Eye (tissue), 1 donor: Measurements from ENCODE around the gene DPEP2.
"Not testable (repeated sequence)": the region's sequence is repeated elsewhere in the genome, so short reads cannot be mapped to it uniquely, and the experiment has no call there.

Experiments
- DNase-seq: peaks from one replicate; pipeline ENCODE4 v3.0.0-alpha.2; 2015

Gene DPEP2, protein sequence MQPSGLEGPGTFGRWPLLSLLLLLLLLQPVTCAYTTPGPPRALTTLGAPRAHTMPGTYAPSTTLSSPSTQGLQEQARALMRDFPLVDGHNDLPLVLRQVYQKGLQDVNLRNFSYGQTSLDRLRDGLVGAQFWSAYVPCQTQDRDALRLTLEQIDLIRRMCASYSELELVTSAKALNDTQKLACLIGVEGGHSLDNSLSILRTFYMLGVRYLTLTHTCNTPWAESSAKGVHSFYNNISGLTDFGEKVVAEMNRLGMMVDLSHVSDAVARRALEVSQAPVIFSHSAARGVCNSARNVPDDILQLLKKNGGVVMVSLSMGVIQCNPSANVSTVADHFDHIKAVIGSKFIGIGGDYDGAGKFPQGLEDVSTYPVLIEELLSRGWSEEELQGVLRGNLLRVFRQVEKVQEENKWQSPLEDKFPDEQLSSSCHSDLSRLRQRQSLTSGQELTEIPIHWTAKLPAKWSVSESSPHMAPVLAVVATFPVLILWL

DNA sequence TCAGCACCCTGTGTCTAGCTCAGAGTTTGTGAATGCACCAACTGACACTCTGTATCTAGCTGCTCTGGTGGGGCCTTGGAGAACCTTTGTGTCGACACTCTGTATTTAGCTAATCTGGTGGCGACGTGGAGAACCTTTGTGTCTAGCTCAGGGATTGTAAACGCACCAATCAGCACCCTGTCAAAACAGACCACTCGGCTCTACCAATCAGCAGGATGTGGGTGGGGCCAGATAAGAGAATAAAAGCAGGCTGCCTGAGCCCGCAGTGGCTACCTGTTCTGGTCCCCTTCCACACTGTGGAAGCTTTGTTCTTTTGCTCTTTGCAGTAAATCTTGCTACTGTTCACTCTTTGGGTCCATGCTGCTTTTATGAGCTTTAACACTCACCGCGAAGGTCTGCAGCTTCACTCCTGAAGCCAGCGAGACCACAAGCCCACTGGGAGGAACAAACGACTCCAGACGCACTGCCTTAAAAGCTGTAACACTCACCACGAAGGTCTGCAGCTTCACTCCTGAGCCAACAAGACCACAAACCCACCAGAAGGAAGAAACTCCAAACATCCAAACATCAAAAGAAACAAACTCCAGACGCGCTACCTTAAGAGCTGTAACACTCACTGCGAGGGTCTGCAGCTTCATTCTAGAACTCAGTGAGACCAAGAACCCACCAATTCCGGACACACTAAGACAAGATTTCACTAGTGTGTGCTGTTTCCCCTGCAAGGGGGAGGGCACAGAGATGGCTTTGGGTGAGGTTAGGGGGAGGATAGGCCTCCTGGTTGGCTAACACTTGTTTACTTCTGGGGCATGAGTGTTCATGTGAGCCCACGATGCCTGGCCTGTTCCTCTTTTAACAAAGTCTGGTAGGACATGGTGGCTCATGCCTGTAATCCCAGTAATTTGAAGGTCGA lies at the start of gene DPEP2:
DPEP2 (minus strand) TSS at position 706 of the 910 bp plus-strand sequence. CDS start 6,272 bp downstream, outside the sequence.
- DNase-seq: not testable (repeated sequence)

DNA sequence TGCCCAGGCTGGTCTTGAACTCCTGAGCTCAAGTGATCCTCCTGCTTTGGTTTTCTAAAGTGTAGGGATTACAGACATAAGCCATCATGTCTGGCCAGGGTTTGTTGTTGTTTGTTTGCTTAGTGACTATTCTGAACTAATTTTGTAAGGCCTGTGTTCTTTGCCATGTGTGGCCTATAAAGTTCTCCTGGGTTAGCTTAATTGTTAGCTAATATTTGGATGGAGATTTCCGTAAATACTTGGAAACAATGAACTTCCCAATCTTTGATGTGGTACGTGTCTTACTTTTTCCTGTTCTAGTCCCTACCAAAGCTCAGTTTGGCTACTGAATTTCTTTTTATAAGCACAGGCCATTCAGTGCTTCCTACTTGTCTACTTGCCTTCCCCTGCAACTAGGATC lies 48.7 kb upstream of the DPEP2 start:
- no peak for DNase-seq

DNA sequence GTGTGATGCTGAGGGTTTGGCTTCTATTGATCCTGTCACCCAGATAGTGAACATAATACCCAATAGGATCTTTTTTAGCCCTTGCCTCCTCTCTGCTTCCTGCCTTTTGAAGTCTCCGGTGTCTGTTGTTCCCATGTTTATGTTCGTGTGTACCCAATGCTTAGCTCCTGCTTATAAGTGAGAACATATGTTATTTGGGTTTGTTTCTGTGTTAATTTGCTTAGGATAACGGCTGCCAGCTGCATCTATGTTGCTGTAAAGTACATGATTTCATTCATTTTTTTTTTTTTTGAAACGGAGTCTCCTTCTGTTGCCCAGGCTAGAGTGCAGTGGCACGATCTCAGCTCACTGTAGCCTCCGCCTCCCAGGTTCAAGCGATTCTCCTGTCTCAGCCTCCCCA lies 46.8 kb upstream of the DPEP2 start:
- DNase-seq: peak; percentile 6

DNA sequence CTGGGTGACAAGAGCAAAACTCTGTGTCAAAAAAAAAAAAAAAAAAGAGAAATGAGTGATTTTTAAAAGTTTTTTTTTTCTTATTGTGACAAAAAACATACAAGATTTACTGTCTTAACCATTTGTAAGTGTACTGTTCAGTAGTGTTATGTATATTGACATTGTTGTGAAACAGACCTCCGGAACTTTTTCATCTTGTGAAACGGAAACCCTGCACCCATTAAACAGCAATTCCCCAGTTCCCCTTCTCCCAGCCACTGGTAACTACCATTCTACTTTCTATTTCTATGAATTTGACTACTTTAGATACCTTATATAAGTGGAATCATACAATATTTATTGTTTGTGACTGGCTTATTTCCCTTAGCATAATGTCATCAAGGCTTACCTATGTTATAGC lies 42.5 kb upstream of the DPEP2 start:
- no peak for DNase-seq

DNA sequence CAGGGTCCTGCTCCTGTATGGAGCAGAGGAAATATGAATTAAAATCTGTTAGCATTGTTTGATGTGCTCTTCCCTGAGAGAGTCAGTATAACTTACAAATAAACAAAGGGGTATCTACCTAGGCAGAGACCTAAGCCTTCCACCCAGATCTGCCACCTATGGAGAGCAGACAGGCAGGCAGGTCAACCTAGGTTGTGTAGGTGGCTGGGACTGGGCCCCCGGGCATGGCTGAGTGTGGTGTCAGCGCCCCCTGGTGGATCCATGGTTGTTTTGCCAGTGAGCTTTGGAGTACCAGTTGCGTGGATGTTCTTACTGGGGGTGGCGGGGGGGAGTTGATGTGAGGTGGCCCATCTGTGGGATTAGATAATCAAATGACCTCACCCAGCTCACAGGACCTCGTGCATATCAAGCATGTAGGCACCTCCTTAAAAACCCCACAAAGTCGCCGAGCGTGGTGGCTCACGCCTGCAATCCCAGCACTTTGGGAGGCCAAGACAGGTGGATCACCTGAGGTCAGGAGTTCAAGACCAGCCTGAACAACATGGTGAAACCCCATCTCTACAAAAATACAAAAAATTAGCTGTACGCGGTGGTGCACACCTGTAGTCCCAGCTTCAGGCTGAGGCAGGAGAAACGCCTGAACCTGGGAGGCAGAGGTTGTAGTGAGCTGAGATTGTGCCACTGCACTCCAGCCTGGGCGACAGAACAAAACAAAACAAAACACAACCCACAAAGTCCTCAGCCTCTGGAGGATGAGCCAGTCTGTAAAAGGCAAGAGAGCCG lies 41.4 kb upstream of the DPEP2 start:
- peak; percentile 78 for DNase-seq

DNA sequence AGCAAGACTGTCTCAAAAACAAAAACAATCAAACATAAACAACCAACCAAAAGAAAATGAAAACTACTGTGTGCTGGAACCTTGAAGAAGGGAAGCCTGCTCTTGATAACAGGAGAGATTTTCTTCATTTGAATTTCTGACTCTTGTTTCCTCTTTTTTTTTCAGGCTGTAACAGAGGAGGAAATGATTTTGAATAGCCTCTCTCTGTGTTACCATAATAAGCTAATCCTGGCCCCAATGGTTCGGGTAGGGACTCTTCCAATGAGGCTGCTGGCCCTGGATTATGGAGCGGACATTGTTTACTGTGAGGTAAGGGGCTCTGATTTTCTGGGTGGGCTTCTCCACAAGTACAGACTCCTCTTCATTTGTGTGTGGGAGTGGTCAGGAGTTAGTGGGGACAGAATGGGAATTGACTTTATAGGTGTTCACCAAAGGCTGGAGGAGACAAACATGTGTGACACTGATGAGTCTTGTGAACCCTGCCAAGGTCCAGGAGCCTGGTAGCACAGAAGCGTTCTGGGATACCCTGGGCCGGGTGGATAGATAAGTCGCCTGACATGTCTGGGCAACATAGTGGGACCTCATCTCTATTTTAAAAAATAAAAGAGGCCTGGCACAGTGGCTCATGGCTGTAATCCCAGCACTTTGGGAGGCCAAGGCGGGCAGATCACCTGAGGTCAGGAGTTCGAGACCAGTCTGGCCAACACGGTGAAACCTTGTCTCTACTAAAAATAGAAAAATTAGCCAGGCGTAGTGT lies 38.7 kb upstream of the DPEP2 start:
- no peak for DNase-seq

DNA sequence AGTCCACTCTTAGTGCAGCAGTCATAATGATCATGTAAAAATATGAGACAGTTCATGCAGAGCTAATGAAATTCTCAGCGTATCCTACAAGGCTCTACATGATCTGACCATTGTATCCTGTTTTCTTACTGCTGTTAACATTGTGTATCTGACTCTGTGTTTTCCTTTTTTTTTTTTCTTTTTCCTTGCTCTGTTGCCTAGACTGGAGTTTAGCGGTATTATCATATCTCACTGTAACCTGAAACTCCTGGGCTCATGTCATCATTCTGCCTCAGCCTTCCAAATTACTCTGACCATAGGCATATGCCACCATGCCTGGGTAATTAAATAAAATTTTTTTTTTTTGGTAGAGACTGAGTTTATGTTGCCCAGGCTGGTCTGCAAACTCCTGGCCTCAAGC lies 35.9 kb upstream of the DPEP2 start:
- DNase-seq: no peak

DNA sequence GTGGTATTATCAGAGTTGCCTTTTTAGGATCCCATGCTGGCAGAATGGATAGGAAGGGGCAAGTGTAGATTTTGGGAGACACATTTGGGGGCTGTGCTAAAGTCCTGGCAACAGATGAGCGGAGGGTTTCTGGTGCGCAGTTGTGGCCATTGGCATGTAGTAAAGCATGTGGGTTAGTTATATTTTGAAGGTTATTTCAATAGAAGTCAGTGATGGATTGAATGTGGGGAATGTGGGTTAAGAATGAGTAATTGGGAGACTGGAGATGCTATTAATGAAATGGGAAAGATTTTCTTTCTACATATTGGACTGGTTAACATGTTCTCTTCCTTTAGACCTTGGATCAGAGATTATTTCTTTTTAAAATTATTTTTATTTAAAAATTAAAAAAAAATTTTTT lies 33.8 kb upstream of the DPEP2 start:
- no peak for DNase-seq

DNA sequence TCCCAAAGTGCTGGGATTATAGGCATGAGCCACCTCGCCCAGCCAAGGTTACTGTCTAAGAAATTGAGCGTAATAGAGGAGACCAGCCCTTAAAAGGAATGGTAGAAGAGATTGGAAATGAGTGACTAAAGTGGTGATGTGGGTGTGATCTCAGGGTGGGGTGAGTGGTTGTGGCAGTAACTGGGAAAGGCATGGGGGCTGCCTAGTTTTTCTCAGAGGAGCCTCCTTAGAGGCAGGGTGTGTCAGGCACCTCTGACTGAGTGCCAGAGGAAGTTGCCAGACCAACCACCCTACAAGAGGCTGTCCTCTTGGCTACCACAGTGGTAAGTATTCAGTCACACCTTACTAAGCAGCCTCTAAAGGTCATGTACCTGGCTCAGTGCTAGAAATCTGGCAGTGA lies 32.7 kb upstream of the DPEP2 start:
- DNase-seq: no peak

DNA sequence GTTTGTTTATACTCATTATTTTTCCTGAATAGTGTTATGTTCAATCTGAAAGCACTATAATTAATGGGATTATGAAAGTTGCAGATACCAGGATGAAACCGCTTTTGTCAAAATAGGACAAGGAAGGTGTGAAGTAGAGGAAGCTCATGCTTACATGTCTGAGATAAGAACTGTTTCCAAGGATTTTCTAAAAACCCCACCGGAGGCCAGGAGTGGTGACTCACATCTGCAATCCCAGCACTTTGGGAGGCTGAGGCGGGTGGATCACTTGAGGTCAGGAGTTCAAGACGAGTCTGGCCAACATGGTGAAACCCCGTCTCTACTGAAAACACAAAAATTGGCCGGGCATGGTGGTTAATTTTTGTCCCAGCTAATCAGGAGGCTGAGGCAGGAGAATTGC lies 30.8 kb upstream of the DPEP2 start:
- not testable (repeated sequence) for DNase-seq

DNA sequence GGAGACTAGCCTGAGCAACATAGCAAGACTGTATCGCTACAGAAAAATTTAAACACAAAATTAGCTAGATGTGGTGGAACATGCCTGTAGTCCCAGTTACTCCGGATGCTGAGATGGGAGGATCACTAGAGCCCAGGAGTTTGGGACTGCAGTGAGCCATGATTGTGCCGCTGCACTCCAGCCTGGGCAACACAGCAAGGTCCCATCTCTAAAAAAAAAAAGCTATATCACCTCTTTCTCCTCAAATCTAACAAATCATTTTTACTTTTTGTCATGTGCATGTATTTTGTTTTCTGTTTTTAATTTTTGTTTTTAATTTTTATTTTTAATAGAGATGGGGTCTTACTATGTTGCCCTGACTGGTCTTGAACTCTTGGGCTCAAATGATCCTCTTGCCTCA lies 29.7 kb upstream of the DPEP2 start:
- no peak for DNase-seq

DNA sequence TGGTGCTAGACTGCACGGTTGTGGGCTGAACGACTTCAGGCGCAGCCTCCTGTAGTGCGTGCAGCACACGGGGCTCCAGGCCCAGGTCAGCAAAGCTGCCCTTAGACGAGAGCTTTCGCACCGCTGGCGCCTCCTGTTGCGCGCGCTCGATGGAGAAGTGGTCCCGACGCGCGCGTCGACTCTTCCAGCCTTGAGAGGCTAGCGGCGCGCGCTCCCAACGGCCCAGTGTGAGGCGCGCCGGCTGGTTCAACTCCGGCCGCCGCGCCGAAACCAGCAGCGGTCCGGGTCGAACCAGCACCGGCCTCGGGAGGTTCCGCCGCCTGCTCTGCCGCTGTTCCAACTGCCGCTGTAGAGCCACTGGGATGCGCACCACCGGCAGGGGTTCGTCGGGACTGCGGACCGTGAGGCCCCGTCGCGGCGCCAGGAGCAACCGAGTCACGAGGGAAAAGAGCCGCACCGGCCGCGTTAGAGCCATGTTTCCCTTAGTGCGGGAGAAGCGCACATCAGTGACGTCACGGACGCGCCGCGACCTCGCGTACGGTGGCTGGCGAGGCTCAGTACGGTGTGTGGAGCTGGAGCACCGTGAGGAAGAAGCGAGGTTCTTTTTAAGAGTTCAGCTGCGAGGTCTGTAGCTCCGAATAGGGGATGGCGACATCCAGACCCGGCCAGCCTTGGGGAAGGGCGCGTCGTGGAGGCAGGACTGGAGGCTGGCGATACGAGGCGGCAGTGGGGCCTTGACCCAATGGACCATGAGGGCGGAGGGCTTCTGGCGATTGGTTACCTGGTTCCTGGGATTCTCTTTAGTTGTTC lies 23.6 kb upstream of the DPEP2 start, which contains the start of the genes DDX28 and DUS2:
DDX28 (minus strand) TSS at position 505 of the 810 bp plus-strand sequence; CDS start at position 475, 30 bp downstream.
DUS2 (plus strand) TSS at position 557 of the 810 bp plus-strand sequence. CDS start 14,740 bp downstream, outside the sequence.
- peak; percentile 98 for DNase-seq

DNA sequence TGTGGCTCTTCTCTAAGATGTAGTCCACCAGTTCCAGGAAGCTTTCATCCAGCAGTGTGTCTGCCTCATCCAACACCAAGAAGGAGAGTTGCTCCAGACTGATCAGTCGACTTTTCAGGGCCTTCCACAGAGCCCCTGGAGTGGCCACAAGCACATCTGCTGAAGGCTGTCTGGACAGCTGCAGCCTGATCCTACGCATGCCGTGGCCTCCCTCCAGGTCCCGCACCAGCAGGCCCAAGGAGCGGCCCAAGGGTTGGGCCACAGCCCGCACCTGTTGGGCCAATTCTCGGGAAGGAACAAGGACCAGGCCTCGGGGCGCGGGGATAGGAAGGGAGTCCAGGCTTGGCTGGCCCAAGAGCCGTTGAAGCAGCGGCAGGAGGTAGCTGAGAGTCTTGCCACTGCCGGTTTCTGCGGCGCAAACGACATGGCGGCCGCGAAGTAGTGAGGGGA lies 23.0 kb upstream of the DPEP2 start:
- no peak for DNase-seq

DNA sequence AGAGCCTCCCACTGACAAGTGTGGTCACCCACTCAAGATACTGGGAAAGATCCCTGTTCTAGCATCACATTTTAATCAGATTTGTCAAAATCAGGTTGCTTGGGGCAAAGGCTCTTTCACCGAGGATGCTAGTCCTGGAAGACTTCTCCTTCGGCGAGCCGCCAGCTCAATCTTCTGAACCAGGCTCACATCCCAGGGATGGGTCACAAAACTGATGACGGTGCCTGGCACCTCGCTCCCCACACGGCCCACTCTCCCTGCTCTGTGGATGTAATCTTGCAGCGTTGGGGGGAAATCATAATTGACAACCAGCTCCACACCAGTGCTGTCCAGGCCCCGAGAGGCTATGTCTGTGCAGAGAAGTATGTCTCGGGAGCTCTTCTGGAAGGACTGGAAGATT lies 22.2 kb upstream of the DPEP2 start:
- DNase-seq: no peak

DNA sequence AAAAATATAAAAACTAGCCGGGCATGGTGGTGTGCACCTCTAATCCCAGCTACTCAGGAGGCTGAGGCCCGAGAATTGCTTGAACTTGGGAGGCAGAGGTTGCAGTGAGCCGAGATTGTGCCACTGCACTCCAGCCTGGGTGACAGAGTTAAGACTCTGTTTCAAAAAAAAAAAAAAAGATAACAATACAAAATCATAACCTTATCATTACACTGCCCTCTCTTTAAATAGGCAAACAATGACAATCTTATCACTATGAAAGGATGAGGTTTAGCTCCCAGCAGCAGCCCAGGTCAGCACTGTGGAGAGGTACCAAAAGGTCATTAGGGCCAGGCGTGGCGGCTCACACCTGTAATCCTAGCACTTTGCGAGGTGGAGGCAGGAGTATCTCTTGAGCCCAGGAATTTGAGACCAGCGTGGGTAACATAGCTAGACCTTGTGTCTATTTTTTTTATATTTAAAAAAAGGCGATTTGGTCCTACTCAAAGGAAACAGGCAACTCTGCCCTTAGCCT lies 19.9 kb upstream of the DPEP2 start:
- DNase-seq: no peak

DNA sequence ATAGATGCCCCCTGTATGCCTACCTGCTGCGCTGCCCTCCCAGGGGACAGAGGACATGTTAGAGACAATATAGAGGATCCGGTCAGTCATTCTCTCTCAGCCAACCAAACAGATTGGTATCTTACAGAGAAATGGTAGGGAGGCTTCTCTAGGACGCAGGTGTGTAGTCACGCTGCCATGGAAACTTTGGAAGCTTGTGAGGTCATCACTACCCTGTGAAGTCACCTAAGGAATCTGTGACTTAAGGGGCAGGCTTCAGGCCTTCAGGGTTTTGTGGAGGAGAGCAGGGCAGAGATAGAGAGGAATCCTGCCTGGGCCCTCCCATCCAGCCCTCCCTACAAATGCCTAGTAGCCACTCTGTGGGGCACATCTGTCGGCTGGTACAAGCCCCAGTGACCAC lies 16.4 kb upstream of the DPEP2 start, which contains the start of gene DPEP2NB:
DPEP2NB (minus strand) TSS at position 231 of the 400 bp plus-strand sequence; CDS start at position 90, 141 bp downstream.
- DNase-seq: no peak

DNA sequence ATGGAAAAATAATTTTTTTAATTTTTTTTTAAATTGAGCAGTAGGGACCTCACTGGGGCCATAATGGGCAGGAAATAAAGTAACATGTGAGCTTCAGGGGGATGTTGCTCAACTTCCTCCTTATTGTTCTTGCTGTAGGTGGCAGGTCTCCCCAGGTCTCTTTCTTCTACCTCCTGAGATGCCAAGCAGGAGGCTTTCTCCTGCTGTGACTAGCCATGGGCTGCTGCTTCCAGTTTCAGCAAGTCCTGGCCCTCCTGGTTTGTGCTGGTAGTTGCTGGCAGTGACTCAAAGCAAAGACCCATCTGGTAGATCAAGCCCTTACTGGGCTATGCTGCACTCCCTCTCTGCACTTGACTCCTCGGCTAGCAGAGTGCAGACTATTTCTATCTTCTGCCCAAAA lies 14.2 kb upstream of the DPEP2 start:
- DNase-seq: no peak

DNA sequence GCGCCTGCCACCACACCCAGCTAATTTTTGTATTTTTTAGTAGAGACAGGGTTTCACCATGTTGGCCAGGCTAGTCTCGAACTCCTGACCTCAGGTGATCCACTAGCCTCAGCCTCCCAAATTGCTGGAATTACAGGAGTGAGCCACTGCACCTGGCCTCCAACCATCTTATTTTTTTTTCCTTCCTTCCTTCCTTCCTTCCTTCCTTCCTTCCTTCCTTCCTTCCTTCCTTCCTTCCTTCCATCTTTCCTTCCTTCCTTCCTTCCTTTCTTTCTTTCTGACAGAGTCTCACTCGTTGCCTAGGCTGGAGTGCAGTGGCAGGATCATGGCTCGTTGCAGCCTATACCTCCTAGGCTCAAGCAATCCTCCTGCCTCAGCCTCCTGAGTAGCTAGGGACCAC lies 10.6 kb upstream of the DPEP2 start:
- DNase-seq: not testable (repeated sequence)

DNA sequence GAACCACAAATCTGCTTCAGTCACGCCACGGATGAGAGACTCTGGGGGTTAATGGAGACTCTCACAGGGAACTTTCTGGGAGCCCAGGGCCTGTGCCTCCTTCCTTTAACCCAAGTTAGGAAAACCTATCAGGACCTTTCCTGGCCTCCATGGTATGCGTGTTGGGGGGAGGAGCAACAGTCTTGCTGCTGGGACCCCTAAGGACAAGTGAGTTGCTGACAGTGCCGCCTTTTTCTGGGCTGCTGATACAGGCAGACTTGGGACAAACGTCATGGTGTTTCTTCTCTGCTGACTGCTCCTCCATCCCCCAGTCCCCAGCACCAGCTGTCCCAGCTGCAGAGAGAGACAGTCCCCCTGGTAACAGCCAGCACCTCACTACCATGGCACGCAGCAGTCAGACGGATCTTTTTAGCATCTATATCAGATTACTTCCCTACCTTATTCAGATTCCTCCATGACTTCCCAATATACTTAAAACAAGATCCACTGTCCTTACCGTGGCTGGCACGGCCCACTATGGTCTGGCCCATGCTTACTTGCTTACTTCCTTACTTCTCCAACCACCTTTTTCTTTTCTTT lies 10.0 kb upstream of the DPEP2 start:
- DNase-seq: no peak

DNA sequence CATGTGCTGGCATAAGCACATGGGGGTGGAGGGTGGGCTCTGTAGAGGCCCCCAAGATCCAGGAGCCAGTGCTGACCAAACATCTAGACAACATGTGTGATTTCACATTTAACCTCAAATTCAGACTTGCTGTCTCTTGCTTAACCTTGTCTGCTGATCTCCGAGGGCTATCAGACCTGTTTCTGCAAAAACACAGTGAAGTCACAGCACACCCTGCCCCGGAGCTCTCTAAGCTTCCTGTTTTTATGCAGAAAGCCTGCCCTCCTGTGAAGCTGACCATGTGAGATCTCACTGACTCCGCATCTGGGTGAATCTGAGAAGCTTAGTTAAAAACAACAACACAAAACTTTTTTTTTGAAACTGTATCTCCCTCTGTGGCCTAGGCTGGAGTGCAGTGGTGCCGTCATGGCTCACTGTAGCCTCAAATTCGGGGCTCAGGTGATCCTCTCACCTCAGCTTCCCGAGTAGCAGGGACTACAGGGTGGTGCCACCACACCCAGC lies 6.6 kb upstream of the DPEP2 start:
- DNase-seq: peak; percentile 5
